GM21825 (cell line): ENCODE data around the gene LRR1.
A peak's percentile ranks its signal among the peaks of the same experiment; 100 is the strongest.
"Not testable (repeated sequence)": the region's sequence is repeated elsewhere in the genome, so short reads cannot be mapped to it uniquely, and the experiment has no call there.

ENCODE experiments used
- ATAC-seq: cut with Tn5 transposase; IDR thresholded peaks from one replicate; pipeline ENCODE4 v1.9.1; 2021; ENCODE audit warnings: mild to moderate bottlenecking, moderate library complexity; ENCODE audit not compliant: unreplicated experiment

LRR1 gene

DNA sequence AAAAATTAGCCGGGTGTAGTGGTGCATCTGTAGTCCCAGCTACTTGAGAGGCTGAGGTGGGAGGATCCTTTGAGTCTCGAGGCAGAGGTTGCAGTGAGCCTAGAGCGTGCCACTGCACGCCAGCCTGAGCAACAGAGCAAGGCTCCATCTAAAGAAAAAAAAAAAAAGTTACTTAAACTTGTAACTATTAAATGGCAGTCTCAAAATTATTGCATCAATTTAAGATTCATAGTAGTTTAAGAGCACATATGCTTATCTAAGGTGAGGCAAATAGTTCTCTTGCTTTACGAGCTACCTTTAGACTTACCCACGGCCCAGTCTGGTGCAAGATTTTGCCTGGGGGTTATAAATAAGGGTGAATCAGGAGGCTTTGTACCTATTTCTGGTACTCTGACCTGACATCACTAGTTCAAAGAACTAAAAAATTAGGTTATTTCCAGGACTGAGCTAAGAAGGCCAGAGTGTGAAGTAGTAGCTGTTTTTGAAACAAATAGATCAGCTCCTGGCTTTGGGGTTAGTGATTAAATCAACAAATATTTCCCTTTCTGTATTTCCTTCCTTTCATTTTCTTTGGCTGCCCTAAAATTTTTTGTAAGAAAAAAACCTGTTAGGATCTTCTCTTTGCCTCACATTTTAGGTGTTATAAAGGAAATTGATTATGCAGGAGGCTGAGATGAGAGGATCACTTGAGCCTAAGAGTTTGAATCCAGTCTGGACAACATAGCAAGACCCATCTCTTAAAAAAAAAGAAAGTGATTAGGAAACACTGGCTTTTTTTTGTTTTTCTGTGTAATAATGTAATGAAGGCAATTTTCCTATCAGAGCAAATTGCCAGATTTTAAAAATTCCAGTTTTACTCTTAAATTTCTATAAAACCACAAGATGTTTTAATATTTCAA lies 25.4 kb downstream of the LRR1 start:
- no peak for ATAC-seq

DNA sequence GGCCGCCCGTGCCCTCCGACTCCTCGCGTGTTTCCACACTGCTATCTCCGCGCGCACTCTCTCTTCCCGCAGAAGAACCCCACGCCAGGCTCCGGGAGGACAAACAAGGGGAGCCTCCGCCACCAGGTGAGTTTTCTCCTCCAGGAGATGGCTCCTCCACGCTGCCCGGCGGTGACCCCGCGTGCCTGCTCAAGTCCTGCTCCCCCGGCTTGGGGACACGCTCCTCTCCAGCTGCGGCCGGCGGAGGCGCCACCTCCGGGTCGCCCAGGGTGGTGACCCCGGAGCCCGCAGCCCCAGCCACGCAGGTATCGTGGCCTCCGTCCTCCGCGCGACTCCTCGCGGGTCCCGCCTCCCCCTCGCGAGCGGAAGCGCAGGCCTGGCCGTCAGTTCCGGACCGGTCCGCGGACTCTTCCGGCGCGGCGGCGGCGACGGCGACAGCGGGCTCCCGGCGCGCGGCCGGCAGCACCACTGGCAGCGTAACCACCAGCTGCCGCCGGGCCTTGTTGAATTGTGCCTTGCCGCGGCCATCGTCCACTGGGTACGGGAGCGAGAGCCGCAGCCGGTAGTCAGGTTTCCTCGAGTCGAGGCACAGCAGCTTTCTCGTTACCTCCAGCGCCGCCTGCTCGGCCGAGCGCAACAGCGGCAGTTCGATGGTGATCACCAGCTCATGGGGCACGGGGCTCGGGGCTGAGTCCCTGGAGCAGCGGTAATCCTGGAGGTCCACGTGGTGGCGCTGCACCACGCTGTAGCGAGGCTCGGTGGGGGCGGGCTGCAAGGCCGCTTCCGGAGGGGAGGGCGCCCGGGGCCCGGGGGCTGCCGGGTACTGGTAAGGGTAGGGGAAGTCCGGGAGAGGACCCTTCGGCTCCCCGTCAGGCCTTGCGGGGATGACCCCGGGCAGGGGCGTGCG lies 35.2 kb downstream of the LRR1 start:
- ATAC-seq, result peak; percentile 78

DNA sequence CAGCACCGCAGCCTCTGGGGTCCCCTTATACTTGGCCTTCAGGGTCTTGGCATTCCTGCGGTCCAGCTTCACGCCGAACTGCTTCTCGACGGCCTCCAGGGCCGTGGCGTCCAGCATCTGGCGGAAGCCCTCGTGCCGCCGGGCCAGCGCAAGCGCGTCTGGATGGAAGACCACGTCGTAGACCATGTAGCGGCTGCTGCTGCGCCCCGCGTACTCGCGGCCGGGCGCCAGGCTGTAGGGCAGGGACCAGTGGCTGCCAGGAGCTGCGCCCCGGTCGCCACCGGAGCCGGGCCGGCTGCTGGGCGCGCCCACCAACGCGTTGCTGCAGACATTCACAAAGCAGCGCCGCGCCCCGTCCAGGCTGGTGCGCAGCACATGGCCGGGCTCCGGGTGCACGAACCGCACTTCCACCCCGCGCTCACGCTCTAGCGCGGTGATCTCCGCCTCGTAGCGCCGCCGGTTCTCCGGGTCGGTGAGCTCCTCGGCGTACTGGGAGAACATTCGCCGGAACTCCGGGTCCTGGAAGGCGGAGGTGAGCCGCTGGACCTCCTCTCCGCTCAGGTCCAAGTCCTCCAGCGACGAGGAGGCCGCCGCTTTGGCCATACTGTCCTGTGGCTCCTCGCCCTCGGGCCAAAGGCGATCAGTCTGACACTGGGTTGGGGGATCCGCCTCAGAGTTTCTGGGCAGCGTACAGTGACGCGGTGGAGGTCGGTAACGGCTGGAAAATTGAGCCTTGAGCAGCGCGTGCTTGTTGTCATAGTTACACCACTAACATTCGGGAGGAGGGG lies 36.0 kb downstream of the LRR1 start, which contains the start of gene DNAAF2:
DNAAF2 (minus strand) TSS at position 698 of the 788 bp plus-strand sequence; CDS start at position 603, 95 bp downstream.
- ATAC-seq, result peak; percentile 28

DNA sequence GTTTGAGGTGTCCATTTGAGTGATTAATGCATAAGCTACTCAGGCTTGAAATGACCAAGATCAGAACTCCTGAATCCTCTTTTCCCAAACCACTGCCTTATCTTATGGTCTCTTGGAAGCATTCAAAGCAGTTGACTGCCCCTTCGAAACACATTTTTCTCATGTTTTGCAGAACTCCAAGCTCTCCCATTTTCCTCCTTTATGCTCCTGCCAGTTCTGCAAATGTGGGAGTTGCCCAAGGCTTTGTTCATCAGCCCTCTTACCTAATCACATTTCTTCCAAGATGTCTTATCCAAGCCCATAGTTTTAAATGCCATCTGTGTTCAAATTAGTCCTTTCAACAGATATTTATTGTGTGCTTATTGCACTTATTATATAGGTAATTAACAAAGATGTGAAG lies 38.1 kb downstream of the LRR1 start:
- ATAC-seq, result no peak

DNA sequence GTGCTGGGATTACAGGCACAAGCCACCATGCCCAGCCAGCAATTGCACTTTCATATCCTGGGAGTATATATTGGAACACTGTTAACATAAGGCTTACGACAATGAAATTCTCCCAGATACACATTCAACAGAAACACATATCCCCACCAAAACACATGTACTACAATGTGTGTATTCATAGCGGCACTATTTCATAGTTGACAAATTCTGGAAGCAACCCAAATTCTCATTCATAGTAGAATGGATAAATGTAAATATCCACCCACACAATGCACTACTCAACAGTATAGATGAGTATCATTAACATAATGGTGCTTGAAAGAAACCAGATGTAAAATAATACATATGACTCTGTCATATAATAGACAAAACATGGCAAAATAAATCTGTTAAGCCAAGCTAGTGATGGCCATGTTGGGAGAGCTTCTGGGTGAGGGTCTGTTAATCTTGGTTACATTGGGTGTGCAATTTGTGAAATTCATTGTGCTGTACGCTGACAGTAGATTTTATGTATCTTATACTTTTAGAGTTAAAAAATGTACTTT lies 38.9 kb downstream of the LRR1 start:
- ATAC-seq, result no peak

DNA sequence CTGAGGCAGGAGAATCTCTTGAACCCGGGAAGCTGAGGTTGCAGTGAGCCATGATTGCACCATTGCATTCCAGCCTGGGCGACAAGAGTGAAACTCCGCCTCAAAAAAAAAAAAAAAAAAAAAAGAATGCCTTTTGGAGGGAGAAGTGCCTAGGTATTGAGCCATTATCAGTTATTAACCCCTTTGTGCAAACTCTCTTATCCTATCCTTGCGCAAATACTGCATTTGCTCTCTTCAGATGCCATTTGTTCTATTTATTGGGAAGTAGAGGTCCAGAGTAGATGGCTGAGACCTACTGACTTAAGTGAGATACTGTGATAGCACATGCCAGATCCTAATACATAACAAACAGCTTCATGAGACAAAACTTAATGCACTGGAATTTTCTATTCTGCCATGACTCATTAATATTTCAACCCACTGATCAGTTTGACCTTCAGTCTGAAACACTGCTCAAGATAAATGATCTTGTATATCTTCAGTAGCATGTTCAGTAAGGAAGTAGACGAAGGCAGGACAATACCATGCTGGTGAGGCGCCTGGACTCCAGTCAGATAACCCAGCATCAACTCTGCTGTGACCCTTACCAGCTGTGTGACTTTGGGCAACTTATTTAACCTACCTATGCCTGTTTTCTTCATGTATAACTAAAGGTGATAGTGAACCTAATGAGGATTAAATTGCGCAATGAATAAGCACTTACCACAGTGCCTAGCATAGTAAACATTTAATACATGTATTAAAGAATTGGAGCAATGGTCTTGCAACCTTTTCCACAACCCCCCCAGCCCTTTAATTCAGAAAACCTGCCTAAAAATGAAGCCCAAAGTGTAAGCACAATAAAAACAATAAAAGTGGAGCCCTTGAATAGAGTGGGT lies 42.0 kb downstream of the LRR1 start:
- no peak for ATAC-seq

DNA sequence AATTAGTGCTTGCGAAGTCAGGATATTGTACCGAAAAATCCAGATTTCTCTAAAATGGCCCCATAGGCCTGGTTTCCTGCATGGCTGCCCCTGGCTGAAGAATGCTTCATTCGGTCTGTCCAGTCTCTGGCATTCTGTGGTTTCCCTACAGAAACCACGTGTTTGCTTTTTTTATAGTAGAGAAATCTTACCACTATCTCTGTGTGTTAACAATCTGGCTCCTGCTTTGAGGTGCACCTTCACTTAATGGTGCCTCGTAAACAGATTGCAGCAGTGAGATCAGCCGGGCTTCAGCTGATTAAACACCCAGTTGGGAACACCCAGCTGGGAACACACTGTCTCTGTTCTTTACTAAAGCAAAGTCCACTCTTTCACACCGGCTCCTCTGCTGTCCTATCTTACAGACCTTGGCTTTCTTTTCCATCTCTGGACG lies 43.0 kb downstream of the LRR1 start:
- no peak for ATAC-seq

DNA sequence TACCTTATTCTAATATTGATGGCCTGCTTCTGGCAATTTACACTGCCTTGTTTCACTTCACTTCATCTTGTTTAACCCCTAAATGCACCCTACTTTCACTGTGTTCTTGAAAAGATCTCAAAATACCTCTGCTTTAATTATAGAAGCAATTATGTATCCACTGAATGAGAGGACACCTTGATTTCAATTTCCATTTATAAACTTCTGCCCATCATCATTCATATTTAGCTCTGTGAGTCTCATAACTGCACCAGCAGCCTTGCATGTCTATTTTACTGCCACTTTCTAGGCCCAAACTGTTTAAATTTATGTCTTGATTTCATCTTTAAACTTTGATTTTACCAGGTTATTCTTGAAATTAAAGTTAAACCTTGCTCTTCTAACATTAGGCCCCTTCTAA lies 43.4 kb downstream of the LRR1 start:
- ATAC-seq, result no peak

DNA sequence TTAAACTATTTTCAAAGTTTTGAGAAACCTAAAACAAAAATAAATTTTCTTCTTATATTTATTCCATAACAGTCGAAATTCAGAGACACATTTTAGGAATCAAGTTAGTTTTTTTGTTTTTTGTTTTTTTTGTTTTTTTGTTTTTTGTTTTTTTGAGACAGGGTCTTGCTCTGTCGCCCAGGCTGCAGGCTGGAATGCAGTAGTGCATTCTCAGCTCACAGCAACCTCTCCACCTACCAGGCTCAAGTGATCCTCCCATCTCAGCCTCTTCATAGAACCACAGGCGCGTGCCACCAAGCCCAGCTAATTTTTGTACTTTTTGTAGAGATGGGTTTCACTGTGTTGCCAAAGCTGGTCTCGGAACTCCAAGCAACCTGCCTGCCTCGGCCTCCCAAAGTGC lies 54.8 kb downstream of the LRR1 start:
- no peak for ATAC-seq

DNA sequence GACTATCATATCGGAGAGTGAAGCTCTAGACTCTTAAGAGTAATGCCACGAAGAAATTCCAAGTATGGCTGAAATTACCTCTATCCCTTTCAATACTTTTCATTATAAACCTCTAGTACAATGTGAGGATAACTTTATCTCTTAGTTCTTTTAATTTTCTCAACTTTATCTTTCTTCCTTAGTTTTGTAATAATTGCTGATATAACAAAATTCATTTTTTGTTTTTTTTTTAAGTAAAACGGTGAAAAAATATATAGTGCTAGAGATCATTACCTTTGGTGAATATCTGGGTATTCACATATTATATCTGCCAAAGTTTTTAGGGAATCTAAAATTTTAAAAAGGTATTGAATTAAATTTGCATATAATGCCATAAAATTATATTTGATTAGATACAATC lies 55.8 kb downstream of the LRR1 start:
- no peak for ATAC-seq

DNA sequence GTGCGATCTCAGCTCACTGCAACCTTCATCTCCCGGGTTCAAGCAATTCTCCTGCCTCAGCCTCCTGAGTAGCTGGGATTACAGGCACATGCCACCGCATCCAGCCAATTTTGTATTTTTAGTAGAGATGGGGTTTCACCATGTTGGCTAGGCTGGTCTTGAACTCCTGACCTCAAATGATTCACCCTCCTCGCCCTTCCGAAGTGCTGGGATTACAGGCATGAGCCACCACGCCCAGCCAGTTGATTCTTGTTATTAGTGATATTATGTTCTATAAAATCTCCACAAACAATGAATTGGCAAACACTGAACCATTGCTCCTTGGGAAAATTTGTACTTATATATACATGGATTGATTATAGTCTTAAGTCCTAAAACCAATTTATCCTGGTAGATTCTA lies 58.8 kb downstream of the LRR1 start:
- ATAC-seq, result not testable (repeated sequence)

DNA sequence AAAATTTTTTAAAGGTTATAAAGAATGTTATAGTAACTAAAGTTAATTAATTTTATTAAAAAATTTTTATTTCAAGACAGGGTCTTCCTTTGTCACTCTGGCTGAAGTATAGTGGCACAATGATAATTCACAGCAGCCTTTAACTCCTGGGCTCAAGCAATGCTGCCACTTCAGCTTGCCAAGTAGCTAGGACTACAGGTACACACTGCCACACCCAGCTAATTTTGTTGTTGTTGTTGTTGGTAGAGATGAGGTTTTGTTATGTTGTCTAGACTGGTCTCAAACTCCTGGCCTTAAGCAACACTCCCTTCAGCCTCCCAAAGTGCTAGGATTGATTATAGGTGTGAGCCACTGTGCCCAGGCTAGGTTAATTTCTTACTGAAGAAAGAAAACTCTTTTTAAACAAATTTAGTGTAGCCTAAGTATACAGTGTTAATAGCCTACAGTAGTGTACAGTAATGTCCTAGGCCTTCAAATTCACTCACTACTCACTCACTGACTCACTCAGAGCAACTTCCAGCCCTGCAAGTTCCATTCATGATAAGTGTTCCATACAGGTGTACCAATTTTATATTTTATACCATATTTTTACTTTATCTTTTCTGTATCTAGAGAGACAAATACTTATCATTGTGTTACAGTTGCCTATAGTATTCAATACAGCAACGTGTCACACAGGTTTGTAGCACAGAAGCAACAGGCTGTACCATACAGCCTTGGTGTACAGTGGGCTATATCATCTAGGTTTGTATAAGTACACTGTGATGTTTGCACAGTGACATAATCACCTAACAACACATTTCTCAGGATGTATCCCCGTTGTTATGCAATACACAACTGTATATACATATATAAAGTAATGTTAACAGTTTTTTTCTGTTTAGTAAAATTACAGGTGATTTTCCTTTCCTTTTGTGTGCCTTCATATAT lies 61.1 kb downstream of the LRR1 start:
- no peak for ATAC-seq
